ENCODE data around the gene FRMD4A.

Gene FRMD4A

DNA sequence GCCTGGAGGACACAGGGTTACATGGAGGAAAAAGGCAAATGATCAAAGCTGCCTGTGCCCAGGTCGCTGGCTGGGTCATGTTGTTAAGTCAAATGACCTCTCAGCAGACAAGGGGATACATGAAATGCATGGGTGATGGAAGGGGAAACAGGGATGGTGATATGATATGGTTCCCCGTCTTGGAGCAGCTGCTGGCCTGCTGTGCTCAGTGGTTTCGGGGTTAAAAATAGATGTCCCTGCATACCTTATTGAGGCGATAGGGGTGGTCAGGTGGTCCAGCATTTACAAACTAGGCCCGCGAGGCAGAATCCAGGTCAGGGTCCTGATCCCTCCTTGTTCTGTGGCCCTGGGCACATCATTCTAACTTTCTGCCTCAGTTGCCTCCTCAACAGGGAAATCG lies 586.8 kb downstream of the FRMD4A start:
- DNase-seq (ENCODE audit: insufficient read length, low spot score) (no peak), FAIRE-seq (peak; percentile 75)

DNA sequence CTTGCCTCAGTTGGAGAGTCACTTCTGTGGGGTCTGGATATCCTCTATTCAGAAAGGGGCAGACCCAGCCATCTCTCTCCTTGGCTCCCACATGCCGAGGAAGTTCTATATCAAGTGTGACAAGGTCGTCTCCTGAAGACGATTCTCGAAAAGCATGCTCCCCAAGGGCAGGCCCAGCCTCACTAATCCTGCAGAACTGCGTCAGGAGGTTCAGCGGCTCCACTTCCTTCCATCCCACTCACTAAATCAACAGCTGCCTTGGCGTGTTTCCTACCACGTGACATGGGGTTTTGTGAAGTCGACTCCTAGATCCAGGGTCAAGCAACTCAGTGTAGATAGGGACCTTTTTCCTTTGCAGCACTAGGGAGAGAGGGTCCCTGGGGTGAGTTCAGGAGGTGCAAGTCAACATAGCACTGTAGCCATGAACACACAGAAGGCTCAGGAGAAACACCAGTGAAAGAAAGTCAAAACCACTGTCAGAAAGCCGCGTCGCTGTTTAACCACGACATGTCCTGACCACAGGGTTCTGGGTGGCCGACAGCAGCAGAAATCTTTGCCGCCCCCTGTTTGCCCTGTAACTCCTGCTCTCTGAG lies 587.5 kb downstream of the FRMD4A start:
- DNase-seq (ENCODE audit: insufficient read length, low spot score) = no peak
- peak; percentile 91 for FAIRE-seq

DNA sequence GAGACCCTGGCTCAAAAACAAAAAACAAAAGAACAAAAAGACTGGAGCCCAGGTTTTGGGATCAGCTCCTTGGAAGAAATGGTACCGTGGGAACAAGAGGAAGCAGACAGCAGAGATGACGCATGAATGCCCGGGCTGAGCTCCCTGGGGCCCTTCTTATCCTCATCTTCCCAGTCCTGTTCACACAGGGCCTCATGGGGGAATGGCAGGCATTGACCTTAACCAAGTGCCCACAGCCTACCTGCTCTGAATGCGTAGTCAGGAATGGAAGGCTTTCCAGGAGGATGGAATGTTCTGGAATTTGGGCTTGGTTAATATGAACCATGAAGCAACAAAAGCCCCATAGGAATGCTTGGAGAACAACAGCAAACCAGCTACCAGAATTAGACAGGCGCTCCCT lies 589.3 kb downstream of the FRMD4A start:
- no peak for DNase-seq (ENCODE audit: insufficient read length, low spot score)
- no peak for FAIRE-seq

DNA sequence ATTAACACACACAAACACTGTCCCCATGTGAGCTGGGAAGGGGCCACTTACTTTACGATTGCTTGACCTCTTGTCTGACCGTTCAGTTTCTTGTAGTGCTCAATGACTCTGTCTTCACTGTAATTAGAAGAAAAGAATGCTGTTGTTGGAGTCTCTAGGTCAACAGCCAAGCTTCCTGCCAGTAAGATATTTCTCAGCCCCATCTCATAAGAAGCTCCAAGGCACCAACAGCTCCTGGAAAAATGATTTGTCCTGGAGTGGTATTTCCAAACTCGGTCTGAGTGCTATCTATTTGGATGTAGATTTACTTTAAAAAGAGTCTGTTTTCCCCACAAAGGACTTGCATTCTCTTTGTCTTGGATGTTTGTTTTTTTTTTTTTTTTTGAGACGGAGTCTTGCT lies 590.3 kb downstream of the FRMD4A start:
- no peak for FAIRE-seq
- DNase-seq (ENCODE audit: insufficient read length, low spot score) = no peak

DNA sequence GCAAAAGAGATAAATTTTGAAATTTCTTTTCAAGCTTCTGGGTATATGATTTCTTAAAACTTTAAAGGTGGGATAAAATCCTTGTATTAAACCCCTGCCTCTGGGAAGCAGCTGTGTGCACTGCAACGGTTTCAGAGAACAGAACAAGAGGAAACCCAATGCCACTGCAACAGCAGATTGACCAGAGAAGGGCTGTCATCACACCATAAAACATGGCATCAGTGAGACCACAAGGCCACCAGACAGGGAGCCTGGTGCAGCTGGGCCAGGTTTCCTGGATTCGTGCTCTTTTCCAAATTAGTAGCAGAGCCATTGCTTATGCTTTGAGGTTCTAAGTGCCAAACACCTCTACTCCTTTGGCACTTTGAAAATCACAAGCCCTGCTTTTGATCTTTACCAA lies 591.5 kb downstream of the FRMD4A start:
- FAIRE-seq = no peak
- DNase-seq (ENCODE audit: insufficient read length, low spot score) = no peak

DNA sequence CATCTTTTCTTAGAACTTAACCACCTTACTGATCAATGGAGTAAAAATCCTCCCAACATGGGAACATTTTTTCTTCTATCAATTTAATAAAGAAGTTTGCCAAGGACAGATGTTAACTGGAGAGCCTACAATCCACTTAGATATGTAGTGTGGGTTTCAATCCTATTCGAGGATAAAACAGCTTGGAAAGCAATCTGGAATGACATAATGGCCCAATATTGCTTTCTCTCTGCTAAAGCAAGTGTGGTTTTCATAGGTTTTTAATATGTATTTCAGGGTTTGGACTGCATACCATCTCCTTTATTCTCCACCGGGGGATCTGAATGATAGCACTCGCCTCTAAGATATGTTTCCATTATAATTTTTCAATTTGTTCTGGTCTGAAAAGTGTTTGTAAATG lies 594.2 kb downstream of the FRMD4A start:
- DNase-seq (ENCODE audit: insufficient read length, low spot score) (no peak), FAIRE-seq (no peak)

DNA sequence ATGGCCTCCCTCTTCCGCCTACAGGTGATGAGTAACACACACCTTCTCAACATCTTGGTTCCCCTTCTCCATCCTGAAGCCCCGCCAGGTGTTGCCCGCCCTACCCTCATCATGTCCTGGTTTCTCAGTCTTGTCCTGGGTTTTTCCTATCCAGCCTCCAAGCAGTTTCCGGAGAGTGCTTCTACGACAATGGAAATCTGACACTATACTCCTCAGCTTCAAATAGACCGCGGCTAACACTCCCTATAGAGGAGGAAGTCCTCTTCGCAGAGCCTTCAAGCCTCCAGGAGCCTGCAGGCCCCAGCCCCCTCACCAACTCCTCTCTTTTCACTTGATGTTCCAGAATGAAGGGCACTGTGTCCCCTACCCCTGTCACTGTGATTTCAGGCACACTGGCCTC lies 596.6 kb downstream of the FRMD4A start:
- DNase-seq (ENCODE audit: insufficient read length, low spot score) (no peak), FAIRE-seq (no peak)

DNA sequence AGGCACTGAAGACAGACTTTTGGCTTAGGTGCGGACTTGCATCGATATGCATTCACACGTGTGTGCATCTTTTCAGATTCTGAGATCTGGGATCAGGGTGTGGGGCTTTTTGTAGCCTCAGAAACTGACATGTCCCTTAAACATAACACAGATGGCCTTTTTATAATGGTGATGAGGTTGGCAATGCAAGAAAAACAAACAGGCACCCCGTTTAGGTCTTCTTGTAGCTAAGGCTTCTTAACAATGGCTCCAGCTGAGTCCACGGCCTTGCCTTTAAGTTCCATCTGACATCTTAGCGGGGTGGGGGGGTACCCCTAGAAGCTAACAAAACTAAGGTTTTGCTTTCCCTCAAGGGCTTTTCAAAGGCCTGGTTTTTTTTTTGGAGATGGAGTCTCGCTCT lies 597.7 kb downstream of the FRMD4A start:
- DNase-seq (ENCODE audit: insufficient read length, low spot score) (no peak), FAIRE-seq (no peak)

DNA sequence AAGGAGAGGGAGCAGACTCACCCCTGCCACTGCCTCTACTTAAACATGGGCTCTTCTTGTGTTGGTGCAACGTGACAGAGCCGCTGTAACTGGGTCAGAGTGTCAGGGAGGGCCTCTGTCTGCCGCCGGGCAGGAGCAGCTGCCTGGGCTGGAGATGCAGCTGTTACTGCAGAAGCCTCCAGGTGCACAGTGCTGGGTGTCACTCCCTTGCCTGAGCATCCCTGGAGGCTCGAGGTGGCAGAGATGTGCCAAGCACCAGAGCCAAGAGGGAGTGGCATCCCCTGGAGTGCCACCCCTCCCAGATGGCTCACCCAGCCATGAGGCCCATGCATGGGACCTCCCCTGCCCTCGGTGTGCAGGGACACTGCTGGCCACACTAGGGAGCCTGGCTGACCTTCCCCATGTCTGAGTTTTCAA lies 598.3 kb downstream of the FRMD4A start:
- FAIRE-seq = no peak
- DNase-seq (ENCODE audit: insufficient read length, low spot score) = no peak

DNA sequence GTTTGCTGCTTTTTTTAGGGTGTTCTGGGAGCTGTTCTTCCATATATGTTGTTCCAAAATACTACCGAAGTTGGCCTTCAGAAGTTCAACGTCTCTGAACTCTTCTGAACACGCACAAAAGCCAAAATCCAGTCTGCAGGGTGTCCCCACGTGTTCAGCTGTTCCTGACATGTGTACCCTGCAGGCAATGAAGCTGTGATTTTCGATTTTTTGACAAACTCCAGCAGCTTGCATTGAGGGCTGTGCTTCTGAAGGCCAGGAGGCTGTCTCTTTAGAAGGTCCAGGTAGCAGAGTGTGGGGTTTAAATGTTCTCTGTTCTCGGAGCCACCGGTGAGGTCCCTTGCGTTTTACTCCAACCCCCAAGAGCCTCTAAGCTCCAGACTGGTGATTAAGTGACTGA lies 598.9 kb downstream of the FRMD4A start:
- FAIRE-seq (no peak), DNase-seq (ENCODE audit: insufficient read length, low spot score) (no peak)

DNA sequence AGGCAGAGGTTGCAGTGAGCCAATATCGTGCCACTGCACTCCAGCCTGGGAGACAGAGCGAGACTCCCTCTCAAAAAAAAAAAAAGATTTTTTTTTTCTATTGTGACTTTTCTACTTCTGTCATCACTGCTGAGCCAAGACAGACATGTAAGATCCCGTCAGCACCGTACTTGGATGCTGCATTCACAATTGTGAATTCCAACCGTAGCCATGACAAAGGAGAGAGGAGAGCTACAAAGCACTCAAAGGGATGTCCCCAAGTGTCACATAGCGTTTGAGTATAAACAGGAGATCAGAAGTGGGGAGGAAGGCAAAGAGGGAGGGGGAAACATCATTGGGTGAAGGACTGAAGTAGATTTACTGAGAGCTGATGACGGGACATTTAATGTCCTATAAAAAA lies 599.8 kb downstream of the FRMD4A start:
- no peak for DNase-seq (ENCODE audit: insufficient read length, low spot score)
- FAIRE-seq = no peak

DNA sequence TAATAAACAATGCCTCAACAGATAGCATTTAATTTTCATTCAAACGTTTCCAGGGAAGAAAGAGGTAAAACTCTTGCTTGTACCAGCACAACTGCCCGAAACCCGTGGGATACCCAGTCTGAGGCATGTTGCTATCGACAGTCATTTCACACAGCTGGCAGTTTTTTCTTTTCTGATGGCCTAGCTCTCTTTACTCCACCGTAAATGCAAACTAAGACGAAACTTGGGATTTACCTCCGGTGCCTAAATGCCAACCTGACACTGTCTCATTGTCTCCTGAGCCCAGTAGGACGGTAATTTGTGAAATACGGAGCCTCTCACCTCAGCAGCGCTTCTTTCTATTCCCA lies 600.4 kb downstream of the FRMD4A start:
- no peak for FAIRE-seq

DNA sequence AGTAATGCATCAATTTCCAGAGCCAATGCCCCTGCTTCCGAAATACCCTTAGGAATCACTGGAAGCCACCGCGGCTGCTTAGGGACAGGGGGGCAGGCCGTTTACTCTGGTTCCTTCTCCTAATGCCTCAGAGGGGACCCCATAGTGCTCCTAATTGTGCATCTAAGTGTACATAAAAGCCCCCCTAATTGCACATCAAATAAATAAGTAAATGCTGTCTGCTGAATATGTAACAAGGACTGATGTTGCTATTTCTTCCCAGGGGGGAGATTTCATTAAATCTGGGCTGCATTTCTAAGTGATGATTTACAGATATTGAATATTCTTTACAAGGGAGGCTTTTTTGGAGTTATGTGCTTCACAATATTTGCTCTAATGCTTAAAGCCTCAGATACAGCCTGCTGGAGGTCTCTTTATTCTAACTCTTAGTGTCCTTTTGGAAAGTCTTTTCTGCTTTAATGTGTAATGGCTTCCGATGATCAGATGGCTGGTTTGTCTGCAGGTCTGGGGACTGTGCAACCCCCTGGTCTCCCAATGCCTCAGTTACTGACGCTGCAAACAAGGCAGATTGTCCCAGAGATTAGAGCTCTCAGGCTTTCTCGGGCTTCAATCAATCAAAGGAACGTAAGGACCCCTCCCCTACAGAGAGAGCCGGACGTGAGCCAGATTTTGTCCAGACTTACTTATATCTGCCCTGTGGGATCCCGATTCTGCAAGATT lies 601.0 kb downstream of the FRMD4A start:
- DNase-seq (ENCODE audit: insufficient read length, low spot score) = no peak
- no peak for FAIRE-seq

More for the DNA sequence above, 600.4 kb downstream of the FRMD4A start:
- no peak for DNase-seq (ENCODE audit: insufficient read length, low spot score)

DNA sequence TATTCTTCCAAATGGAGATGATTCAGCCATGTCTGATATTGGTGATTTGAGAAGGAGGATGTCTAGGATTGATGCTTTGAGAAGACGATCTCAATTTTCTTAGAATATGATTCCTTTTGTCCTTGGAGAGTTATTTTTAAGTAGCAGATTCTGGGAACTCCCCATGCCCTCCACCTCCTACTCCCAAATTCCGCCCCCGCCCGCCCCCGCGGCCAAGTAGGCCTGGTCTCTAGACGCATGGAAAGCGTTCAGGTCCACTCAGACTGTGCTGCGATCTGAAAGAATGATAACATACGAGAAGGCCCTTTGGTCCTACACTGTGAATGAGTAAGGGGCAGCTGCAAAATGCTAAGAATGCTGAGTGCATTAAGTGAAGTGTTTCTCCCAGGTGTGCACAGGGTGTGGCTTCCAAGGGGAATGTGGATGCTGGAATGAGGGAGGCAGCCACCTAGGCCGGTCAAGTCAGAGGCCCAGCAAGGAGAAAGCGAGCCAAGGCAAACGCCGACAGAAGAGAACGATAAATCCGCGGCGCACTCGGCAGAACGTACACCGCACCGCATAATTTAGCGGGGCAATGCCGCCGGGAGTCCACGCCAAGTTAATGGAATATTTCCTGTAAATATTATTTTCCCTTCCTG lies 601.7 kb downstream of the FRMD4A start:
- no peak for FAIRE-seq
- no peak for DNase-seq (ENCODE audit: insufficient read length, low spot score)

DNA sequence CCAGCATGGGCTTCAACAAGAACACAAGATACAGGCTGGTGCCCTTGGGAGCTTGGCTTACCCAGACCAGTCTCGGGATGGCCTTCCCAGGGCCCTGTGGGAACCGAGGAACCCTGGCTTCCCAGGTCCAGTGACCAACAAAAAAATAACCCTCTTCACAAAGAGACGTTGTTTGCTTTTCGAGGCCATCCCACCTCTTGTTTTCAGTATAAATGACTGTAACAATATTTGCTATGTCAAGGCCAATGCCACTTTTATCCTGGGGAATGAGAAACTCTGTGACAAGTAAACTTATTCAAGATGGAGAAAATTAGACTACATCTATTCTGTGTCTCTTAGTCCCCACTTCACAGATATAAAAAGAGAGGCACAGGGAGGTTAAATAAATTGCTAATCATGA lies 605.1 kb downstream of the FRMD4A start:
- FAIRE-seq (no peak), DNase-seq (ENCODE audit: insufficient read length, low spot score) (no peak)

DNA sequence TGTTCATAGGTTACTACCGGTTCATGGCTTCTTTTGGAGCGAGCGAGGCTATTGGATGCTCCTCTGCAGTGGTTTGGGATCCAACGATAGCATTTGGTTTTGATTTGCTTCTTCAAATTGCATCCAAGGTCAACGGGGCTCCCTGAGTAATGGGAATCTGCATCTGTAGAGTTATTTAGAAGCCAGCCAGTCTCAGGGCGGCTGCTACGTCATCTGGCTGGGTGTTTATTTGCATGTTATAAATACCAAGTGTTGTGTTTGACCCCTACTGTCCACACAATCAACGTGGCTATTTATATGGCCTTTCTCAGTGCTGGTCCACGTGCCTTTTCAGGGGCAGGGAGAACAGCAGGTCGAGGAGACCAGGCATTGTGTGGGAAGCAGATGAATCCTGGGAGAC lies 606.2 kb downstream of the FRMD4A start:
- FAIRE-seq = no peak

DNA sequence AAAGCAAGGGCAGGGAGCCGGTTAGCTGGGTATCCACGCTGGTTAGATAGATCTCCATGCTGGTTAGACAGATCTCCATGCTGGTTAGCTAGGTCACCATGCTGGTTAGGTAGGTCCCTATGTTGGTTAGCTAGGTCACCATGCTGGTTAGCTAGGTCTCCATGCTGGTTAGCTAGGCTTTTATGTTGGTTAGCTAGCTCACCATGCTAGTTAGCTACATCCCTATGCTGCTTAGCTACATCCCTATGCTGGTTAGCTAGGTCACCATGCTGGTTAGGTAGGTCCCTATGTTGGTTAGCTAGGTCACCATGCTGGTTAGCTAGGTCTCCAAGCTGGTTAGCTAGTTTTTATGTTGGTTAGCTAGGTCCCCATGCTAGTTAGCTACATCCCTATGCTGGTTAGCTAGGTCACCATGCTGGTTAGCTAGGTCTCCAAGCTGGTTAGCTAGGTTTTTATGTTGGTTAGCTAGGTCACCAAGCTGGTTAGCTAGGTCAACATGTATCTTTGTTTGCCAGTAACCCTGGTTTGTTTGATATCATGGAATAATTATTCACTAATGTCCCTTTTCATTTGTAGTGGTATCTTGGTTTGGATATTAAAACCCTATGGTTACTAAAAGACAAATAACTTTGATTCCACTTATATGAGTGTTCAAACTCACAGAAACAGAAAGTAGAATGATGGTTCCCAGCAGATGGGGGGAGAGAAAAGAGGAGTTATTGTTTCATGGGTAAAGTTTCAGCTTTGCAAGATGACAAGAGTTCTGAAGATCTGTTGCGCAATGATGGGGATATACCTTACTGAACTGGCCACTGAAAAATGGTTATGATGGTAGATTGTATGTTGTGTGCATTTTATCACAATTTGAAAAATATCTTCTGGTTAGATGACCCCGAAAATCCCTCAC lies 607.7 kb downstream of the FRMD4A start:
- DNase-seq (ENCODE audit: insufficient read length, low spot score) (no peak), FAIRE-seq (peak; percentile 77)

More for the DNA sequence above, 606.2 kb downstream of the FRMD4A start:
- no peak for DNase-seq (ENCODE audit: insufficient read length, low spot score)

DNA sequence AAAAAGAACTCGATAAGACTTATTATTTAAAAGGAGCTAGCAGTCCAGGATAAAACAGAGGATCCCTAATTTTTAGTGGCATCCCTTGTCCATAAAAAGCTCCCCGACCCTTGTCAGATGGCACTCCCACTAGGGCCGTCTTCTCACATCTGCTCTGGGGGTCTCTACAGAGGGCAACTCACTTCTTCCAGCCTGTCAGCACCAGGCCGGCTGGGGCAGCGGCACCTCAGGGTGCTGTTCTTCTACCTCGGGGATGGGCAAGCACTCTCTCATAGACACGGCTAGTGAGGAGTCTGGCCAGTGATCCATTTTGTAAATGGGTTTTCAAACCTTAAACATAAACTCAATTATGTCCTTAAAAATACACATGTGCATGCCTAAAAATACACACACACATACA lies 609.2 kb downstream of the FRMD4A start:
- no peak for DNase-seq (ENCODE audit: insufficient read length, low spot score)
- no peak for FAIRE-seq

DNA sequence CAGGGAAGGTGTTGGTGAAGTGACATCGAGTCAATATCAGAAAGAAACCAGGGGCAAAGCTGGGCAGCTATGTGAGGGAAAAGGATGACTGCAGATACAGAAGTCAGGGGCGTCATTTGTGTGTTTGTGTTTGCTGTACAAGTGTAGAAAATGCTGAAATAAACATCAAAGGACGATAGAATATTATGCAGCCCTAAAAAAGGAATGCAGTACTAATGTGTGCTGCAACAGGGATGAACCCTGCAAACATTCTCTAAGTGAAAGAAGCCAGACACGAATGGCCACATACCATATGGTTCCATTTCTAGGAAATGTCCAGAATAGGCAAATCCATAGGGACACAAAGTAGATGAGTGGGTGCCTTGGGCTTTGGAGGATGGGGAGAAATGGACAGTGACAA lies 610.0 kb downstream of the FRMD4A start:
- DNase-seq (ENCODE audit: insufficient read length, low spot score) = no peak
- FAIRE-seq = no peak

DNA sequence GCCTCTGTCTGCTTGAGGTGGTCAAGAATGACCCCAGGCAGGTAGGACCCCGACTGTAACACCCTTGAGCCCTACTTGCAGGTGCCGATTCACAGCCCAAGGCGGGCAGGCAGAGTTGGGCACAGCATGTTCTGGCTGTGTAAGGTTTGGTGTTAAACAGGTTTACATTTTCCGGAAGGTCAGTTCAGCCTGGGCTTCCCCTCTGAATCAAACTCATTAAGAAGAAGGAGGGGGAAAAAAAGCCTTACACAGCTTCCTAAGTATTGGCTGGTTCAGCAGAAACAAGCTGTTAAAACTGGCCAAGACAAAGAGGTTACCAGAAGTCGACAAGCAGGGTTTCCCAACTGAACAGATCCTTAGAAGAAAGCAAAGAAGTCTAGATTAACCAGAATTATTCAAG lies 611.3 kb downstream of the FRMD4A start:
- FAIRE-seq = no peak
- no peak for DNase-seq (ENCODE audit: insufficient read length, low spot score)

DNA sequence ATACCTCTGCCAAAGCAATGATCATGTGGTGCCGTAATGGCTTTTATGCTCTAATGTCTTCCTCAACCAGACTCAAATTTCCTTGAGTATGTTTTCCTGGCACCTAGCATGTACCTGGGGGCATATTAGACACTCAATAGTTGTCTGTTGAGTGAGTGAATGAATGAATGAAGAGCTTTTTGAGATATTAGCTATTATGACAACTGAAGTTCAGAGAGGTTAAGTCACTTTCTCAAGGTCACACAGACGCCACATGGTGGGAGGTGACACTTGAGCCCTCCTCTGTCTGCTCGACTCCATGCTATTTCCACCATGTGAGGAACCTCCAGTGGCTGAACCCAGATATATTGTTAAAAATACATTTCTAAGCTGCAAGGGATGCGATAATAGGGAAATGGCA lies 611.9 kb downstream of the FRMD4A start:
- FAIRE-seq = no peak

More for the DNA sequence above, 611.9 kb downstream of the FRMD4A start:
- DNase-seq (ENCODE audit: insufficient read length, low spot score) = no peak
